8988T (cell line): Measurements from ENCODE around the gene PXK.
"Not testable (repeated sequence)": the region's sequence is repeated elsewhere in the genome, so short reads cannot be mapped to it uniquely, and the experiment has no call there.

Experiments used
- DNase-seq: peaks from one replicate; pipeline ENCODE4 v3.0.0; 2011

Gene PXK

DNA sequence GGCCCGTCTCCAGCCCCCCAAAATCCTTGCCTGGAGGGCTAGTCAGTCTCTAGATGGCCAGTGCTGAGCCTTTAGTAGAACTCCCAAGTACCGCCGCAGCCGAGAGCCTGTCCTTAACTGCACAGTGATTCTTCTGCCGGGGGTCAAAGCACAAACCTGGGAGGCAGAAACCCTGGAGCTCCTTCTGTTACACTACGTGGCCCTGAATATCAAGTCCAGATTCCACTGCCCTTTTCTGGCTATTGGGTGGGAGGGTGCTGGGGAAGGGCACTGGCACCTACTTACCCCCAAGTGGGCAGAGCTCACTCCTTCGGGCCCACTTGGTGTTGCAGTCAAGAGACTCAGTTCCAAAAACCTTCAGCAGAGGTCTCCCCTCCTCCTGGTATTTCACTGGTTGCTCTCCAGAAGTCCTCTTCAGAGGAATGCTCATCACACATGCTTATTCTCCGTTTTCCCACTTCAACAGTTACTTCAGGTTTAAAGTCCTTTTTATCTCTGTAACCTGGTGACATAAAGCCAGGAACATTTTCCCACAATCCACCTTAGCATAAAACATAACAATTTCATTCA is 90.1 kb downstream of the PXK start:
- DNase-seq: no peak

DNA sequence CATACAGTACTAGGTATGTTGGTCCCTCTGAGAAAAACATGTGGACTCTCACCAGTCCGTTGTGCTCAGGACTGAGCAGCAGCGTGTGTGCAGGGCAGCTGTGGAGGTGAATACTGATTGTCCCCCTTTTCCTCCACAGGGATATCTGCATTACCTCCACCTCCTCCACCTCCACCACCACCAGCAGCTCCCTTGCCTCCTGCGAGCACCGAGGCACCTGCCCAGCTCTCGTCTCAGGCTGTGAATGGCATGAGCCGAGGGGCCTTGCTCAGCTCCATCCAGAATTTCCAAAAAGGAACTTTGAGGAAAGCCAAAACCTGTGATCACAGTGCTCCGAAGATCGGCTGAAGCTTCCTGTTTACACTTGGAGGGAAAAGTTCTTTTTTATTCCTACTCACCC is 91.9 kb downstream of the PXK start:
- DNase-seq: no peak

DNA sequence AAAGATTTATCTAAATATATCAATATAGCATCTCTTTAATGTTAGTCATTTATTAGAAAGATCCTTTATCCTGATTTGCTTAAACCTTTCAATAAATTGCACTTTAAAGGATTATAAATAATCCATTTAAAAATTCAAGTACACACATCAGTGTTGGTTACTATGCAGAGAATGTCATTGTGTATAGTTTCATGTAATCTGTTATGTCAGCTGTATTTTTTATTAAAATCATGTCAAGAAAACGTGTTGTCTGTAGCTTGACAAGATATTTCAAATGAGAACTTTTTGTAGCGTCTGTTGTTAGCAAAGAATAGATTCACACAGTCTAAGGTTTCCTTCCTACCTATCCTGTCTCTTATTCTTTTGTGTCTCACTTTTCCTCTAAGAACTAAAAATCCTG is 93.1 kb downstream of the PXK start:
- DNase-seq: no peak

DNA sequence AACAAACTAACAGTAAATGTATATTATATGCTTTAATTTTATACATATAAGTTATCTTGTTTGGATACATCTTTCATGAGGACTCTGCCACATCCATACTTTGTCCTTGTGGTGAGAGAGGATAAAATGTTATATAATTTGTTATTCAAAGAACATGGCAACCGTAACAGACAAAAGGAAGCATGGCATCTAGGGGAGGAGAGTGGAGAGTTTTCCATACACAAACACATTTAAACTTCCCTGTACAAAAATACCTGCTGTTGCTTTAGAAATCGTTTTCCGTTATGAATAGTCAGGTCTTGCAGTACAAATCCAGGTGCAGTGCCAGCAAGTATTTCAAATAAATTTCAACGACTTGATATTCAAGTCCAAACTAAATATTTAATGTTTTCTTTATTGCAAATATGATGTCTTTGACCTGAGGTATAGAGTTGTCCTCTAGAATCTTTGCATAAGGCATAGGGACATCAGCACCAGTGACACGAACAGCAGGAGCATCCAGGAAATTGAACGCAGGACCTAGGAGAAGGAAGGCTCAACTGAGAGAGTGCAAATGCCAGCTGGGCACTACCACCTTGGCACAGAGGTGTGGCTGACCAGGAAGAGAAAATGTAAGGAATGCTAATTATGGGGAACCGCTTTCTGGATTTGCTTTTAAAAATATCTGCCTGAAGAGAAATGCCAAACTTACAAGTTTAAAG is 95.1 kb downstream of the PXK start:
- DNase-seq: no peak

DNA sequence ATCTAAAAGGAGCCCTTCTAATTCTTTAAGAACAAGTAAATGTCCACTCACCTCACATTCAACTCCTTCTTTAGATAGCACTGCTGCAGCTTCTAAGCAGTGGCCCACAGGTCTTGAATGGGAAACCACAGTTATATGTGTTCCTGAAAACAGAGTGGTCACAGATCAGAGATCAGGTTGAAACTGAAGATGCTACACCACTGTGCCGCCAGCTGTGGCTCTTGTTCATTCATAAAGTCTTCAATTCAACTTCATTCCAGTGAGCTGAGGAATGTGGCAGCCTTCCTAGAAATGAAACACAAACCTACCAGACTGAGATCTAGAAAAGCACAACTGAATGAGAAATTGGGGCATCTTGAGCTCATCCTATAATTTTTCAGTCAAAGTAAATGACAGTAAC is 97.0 kb downstream of the PXK start:
- DNase-seq: no peak

DNA sequence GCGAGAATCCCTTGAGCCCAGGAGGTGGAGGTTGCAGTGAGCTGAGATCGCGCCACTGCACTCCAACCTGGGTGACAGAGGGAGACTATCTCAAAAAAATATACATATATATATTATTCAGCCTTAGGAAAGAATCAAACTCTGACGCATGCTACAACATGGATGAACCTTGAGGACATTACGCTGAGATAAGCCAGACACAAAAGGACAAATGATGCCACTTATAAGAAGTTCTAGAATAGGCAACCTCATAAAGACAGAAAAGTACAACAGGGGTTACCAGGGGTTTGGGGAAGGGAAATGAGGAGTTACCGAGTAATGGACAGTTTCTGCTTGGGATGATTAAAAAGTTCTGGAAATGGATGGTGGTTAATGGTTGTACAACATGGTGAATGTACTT is 100.2 kb downstream of the PXK start:
- no peak for DNase-seq

DNA sequence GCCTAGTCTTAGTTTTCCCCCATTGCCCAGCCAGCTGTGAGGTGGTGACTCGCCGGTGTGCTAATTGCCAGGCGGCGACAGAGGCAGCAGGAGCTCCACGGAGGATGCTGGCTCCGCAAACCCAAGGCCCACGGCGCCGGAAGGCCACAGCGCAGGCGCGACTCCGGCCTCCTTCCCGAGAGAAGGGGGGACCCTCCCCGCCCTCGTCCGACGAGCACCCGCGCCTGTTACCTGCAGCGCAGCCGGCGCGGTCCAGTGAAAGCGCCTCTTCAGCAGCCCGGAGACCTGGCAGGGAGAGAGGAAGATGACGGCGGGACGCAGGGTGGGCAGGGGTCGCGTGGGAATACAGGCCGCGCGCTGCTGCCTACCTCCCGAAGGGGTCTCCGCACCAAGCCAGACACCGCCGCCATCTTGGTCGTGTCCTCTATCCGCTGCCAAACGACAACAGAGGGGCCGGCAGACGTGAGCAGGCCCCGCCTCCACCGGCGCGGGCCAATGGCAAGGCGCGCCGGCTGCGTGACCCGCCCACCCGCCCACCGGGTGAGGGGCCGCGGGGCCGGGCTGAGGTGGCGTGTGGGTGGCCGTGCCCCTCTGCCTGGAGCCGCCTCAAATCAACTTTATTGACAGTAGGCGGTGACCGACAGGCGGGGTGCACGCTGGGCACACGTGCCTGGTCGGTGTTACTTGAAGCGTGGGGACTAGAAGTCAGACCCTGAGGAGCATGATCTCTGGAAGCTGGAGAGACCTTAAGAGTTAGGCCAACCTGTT is 100.9 kb downstream of the PXK start, which contains the start of gene PDHB:
Gene PDHB, minus strand, starts transcription at position 433 of the 768 bp plus-strand sequence. Its CDS starts 23 bp downstream, at position 410.
- peak; percentile 91 for DNase-seq

DNA sequence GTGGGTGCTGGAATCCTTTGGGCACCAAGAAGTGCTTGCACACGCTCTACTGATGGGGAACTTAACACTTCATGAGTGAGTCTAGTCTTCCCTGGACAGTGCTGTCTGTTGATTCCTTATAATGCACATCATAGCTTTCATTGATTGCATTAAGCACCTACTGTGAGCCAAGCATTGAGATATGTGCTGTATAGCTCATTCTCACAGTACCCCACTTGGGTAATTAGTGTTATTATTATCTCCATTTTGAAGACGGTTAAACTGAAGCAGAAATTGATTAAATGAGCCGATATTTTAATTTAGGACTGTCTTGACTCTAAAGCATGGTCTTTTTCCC is 101.4 kb downstream of the PXK start:
- no peak for DNase-seq

DNA sequence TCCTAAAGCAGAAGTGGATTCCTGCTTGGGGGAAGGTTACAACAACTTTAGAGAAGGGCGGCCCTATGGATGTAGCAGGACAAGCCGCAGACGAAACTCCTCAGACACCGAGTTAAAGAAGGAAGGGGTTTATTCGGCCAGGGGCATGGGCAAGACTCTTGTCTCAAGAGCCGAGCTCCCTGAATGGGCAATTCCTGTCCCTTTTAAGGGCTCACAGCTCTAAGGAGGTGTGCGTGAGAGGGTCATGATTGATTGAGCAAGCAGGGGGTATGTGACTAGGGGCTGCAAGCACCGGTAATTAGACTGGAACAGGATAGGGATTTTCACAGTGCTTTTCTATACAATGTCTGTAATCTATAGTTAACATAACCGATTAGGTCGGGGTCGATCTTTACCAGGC is 101.8 kb downstream of the PXK start:
- DNase-seq: no peak

DNA sequence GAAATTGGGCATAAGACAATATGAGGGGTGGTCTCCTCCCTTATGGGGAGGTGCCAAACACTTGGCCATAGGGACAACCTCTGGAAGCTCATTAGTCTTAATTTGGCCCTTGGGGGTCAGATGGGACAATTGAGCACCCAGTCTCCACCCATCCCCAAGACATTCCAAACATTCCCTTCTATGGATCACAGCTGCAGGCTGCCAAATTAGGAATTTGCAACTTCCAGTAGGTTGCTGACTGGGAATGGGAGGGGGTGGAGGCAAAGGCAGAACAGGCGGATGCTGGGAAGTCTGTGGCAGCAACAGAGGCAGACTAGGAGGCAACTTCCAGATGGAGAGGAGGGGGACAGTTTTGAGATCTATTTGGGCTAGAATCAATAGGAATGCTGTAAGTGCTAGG is 102.3 kb downstream of the PXK start:
- peak; percentile 29 for DNase-seq

DNA sequence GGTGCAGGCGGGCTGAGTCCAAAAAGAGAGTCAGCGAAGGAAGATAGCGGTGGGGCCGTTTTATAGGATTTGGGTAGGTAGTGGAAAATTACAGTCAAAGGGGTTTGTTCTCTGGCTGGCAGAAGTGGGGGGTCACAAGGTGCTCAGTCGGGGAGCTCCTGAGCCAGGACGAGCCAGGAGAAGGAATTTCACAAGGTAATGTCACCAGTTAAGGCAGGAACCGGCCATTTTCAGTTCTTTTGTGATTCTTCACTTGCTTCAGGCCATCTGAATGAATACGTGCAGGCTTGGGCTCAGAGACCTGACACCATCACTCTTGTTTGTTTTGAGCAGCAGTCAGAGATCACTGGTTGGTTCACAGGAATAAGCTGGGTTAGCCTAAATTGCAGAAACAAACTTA is 104.6 kb downstream of the PXK start:
- not testable (repeated sequence) for DNase-seq

DNA sequence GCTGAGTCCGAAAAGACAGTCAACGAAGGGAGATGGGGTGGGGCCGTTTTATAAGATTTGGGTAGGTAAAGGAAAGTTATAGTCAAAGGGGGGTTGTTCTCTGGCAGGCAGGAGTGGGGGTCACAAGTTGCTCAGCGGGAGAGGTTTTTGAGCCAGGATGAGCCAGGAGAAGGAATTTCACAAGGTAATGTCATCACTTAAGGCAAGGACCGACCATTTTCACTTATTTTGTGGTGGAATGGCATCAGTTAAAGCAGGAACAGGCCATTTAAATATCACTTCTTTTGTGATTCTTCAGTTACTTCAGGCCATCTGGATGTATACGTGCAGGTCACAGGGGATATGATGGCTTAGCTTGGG is 108.3 kb downstream of the PXK start:
- DNase-seq: not testable (repeated sequence)

DNA sequence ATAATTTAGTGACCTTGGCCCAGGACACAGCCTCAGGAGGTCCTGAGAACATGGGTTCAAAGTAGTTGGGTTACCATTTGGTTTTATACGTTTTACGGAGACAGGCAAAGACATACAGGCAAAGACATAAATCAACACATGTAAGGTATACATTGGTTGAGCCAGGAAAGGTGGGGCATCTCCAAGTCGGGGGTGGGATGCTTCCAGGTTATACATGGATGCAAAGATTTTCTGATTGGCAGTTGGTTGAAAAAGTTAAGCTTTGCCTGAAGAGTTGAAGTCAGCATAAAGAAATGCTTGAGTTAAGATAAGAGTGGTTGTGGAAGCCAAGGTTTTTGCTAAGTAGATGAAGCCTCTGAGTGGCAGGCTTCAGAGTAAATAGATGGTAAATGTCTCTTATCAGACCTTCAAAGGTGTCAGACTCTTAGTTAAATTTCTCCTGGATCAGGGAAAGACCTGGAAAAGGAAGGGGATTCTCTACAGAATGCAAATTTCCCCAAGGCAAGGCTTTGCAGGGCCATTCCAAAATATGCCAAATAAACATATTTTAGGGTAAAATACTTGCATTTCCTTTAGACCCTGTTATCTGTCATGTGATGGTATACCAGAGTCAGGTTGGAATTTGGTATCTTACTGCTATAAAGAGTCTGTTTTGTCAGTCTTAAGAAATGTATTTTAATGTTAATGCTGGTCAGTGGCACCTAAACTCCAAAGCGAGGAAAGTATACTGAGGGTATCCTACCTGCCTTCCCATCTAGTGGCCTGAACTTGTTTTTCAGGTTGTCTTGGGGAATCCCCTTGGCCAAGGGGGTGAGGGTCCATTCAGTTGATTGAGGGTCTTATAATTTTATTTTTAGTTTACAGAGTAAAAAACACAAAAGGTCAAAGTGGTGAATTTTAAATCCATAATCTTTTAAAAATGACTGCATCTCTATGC is 109.1 kb downstream of the PXK start:
- DNase-seq: no peak

DNA sequence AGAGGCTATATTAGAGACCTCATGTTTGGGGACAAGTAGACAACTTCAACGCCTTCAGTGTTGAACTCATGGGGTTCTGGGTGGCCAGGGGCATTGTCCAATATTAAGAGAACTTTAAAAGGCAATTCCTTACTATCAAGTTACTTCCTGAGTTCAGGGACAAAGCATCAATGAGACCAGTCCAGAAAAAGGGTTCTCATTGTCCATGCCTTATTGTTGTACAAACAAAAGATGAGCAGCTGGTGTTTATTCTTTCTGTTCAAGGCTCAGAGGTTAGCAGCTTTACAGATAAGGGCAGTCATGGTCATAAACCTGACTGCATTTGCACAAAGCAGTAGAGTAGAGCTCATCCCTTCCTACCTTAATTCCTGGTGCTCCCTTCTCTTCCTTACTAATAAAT is 119.5 kb downstream of the PXK start:
- DNase-seq: no peak

DNA sequence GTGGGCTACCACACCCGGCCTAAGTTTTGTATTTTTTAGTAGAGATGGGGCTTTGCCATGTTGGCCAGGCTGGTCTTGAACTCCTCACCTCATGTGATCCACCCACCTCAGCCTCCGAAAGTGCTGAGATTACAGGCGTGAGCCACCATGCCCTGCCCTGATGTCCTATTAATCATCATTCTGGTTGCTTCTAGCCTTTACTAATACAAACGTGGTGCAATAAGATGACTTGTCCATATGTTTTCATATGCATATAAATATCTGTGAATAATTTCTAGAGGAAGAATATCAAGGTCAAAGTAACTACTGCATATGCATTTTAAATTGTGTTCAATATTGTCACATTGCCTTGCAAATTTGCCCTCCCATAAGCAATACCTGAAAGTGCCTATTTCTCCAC is 126.5 kb downstream of the PXK start:
- DNase-seq: no peak

DNA sequence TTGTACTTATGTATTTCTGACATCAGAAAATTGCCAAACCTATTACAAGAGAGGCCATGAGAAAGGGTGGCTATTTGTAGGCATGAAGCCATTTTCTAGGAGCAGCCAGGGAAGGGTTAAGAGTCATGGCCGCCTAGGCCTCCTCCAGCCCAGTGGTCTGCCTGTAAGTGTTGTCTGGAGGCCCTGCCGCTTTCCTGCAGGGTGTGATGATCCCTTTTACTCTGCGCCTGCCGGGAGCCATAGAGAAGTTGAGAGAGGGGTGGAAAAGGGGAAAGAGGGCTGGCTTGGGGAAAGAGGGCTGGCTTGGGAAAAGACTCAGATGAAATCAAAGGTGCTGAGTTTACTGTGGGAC is 130.1 kb downstream of the PXK start:
- no peak for DNase-seq

DNA sequence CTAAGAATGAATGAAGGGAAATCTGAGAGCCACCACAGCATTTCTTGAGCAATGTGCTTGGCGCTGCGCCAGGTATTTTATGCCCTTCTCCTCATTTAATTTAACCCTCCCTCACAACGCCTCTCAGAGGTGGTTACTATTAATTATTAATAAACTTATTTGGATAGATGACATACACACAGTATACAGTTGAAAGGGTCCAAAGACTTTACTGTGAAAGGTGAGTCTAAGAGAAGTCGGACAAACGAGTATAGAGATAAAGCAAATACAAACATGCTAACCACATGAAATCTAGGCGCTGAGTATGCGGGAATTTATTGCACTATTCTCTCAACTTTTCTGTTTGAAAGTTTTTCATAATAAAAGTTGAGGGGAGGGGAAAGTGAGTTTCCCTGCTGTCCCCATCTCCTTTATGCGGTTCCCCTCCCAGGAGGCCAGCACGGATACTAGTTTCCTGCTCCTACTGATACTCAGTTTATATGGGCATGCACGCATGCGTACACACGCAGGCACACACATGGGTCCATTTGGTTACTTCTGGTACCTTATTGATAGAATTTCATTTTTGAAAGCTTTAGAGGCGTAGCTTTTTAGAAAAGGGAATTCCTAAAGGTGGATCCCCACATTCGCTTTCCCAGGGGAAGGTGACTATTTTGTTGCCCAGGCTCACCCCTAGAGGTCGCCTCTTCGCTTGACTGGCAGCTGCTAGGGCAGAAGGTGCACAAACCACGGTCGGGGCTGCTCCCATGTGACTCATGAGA is 130.7 kb downstream of the PXK start:
- peak; percentile 88 for DNase-seq

DNA sequence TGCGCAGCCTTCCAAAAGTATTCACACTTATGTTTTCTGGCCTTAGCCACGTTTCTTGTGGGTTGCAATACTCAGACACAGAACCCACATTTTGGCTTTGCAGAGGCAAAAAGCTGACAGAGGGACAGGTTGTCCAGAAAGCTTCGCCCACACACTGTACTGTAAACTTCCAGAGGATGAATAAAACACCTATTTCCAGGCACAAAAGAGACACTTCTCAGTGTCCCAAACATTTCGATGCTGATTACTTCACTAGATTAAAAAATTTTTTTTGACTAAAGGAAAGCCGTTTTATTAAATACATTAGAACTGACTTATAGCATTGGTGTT is 131.2 kb downstream of the PXK start:
- DNase-seq: no peak

DNA sequence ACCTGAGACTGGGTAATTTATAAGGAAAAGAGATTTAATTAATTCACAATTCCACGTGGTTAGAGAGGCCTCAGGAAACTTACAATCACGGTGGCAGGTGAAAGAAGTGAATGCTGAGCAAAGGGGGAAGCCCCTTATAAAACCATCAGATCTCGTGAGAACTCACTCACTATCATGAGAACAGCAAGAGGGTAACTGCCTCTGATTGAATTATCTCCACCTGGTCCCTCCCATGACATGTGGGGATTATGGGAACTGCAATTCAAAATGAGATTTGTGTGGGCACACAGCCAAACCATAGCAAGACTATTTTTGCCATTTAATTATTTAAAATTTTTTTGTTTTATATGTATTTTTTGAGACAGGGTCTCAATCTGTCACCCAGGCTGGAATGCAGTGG is 132.2 kb downstream of the PXK start:
- no peak for DNase-seq

DNA sequence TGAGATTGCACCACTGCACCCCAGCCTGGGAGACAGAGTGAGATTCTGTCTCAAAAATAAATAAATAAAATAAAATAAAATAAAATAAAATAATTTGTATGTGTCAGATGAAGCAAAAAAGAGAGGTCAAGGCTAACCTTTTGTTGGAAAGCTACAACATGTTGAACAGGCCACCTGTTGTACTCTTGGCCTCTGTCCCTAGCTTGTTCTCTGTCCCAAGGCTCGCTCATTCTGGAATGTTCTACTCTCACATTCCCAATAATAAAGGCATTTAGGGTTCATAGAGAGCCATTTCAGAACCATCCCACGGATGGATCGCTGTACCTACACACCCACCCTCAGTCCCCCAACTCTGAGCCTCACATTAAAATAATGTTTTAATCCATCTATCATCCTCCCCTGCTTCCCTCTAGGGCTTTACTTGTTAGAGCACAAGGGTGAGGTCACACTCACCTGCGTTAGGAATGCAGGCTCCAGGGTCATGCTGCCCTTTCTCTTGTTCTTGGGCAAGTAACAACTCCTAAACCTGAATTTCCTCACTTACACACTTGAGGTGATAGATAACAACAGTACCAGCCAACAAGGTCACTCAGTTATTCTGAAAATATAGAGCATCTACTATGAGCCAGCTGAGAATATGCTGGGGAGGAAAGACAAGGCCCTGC is 134.3 kb downstream of the PXK start:
- DNase-seq: no peak

DNA sequence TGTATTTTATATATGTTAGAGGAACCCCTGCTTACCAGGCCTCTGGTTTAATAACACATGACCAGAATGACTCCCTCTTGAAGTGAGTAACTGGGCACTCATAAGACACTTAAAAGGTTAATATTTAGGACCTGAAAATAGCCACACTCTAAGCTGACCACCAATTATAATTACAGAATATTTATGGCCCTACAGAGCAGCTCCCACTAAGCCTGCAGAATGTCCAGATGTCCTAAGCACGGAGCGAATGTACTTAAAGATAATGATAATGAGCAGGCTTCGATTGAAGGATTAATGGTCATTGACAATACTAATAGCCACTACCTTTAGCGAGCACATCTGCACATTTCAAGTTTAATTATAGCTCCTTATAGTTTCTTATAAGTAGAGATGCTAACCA is 136.4 kb downstream of the PXK start:
- no peak for DNase-seq

DNA sequence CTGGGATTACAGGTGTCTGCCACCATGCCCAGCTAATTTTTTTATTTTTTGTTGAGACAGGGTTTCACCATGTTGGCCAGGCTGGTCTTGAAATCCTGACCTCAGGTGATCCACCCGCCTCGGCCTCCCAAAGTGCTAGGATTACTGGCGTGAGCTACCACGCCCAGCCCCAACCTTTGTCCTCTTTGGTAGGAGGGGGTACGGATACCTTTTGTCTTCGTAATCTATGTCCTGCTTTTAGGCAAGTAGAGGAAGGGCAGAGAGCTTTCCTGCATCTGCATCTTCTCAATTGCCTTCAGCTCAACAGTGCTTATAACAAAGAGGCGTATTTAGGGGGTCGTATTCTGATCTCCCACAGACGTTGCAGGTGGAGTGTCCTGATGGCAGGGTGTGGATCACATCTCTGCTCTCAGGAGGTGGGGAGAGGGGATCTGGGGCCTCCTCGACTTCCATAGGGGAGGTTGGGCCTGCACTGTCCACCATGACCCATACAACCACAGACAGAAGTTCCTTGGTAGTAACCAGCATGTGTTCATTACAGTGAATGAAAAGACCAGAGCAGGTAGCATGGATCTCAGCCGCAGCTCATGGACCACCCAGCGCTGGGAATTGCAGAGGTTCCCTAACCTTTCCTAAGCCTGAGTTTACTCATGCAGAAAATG is 137.8 kb downstream of the PXK start:
- no peak for DNase-seq
